Hematopoietic multipotent progenitor cell (in vitro differentiated cells): ENCODE data around the gene RAP1GAP2. TPM values are rescaled to one million over a fixed set of nuclear protein-coding genes. Genes with fewer than 3 reads are reported as not detected.

Experiments used
- small RNA-seq: library from RNA; depleted of rRNA; stranded (forward); fragments of <200 nt; gene quantifications from one replicate; pipeline ENCODE3, GENCODE V24; 2012
- total RNA-seq: library from RNA; depleted of rRNA; stranded (reverse); fragments of >200 nt; gene quantifications from one replicate; pipeline ENCODE4 v1.2.3, GENCODE V29; 2012

The RAP1GAP2 gene
- total RNA-seq, 1 donor: 28.0 TPM

Small RNA genes lying within 50 kb of the gene (small RNA-seq; reads per million reads assigned to genes)
- gene MIR1253 (not detected), gene hsa-mir-1253 (not detected)

Other genes starting within 250 kb of the RAP1GAP2 start
- 44.7 TPM for gene PAFAH1B1, start 202.8 kb upstream of the RAP1GAP2 start, total RNA-seq
- 74.9 TPM for gene CLUH, start 84.7 kb upstream of the RAP1GAP2 start, total RNA-seq
- gene CCDC92B, start 46.8 kb upstream of the RAP1GAP2 start, total RNA-seq: 0.27 TPM